ENCODE data around the gene ELP5.

The ELP5 gene

DNA sequence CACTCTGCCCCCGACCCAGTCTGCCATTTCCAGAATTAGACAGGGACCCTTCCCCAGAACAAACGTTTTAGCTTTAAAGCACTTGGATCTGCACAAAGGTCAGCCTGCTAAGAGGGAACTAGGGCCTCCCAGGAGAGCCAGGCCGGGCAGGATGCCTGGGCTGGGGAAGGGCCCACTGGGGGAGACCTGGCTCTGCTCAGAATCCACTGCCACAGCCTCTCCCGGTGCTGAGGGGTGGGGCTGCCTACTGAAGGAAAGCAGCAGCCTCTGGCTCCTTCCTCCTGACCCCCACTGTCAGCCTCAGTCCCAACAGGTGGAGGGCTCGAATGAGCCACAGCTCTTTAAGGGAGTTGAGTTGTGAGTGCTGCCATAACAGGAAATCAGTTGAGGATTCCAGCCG lies 40.7 kb downstream of the ELP5 start:
- H3K79me2 ChIP-seq = no peaks in the 10 kb centered on the region

DNA sequence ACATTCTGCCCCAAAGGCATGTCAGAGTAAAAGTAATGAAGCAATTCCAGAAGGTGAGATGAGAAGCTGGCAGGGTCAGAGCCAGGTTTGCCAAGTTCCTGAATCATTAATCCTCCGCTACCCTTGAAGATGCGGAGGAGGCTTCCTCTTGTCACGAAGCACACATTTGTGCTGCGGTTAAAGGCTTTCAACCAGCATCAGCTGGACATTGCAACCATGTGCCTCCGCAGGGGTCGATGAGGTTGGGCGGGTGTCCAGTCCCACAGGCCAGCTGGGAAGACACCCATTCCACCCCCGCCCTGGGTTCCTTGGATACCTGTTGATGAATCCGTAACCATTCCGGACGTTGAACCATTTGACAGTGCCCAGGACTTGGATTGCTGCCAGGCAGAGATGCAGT lies 41.1 kb downstream of the ELP5 start:
- no peaks in the 10 kb centered on the region for H3K36me3 ChIP-seq (ENCODE audit: control insufficient read depth, insufficient read depth, low read length)
- TF ChIP-seq, protein P1, sequence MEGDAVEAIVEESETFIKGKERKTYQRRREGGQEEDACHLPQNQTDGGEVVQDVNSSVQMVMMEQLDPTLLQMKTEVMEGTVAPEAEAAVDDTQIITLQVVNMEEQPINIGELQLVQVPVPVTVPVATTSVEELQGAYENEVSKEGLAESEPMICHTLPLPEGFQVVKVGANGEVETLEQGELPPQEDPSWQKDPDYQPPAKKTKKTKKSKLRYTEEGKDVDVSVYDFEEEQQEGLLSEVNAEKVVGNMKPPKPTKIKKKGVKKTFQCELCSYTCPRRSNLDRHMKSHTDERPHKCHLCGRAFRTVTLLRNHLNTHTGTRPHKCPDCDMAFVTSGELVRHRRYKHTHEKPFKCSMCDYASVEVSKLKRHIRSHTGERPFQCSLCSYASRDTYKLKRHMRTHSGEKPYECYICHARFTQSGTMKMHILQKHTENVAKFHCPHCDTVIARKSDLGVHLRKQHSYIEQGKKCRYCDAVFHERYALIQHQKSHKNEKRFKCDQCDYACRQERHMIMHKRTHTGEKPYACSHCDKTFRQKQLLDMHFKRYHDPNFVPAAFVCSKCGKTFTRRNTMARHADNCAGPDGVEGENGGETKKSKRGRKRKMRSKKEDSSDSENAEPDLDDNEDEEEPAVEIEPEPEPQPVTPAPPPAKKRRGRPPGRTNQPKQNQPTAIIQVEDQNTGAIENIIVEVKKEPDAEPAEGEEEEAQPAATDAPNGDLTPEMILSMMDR (IDR thresholded peaks at IDR 0.05) = no peak
- no peak overlapping the region for H3K4me3 ChIP-seq (ENCODE audit: low read depth, low read length)
- H3K4me1 ChIP-seq = peaks cover 13% of the 10 kb centered on the region
- no peaks in the 10 kb centered on the region for H3K9me3 ChIP-seq (ENCODE audit: control insufficient read depth, low read length)
- no peak overlapping the region for H3K27ac ChIP-seq
- H3K27me3 ChIP-seq (ENCODE audit: control insufficient read depth, insufficient read depth, low read length) = no peaks in the 10 kb centered on the region
- no peak overlapping the region for H2AFZ ChIP-seq
- H3K79me2 ChIP-seq = no peaks in the 10 kb centered on the region
- H3K9ac ChIP-seq = no peak overlapping the region
- H3K4me2 ChIP-seq (ENCODE audit: low read length) = no peak overlapping the region

More for the DNA sequence above, 40.7 kb downstream of the ELP5 start:
- Histone ChIP-seq H3K9ac (no peak overlapping the region), H3K4me1 (peaks cover 13% of the 10 kb centered on the region), H3K9me3 (ENCODE audit: control insufficient read depth, low read length) (no peaks in the 10 kb centered on the region), H3K4me3 (ENCODE audit: low read depth, low read length) (no peak overlapping the region), H2AFZ (no peak overlapping the region), H3K36me3 (ENCODE audit: control insufficient read depth, insufficient read depth, low read length) (no peaks in the 10 kb centered on the region), H3K27me3 (ENCODE audit: control insufficient read depth, insufficient read depth, low read length) (no peaks in the 10 kb centered on the region), H3K27ac (no peak overlapping the region), H3K4me2 (ENCODE audit: low read length) (no peak overlapping the region)
- TF ChIP-seq, protein P1 (IDR thresholded peaks at IDR 0.05) = no peak

DNA sequence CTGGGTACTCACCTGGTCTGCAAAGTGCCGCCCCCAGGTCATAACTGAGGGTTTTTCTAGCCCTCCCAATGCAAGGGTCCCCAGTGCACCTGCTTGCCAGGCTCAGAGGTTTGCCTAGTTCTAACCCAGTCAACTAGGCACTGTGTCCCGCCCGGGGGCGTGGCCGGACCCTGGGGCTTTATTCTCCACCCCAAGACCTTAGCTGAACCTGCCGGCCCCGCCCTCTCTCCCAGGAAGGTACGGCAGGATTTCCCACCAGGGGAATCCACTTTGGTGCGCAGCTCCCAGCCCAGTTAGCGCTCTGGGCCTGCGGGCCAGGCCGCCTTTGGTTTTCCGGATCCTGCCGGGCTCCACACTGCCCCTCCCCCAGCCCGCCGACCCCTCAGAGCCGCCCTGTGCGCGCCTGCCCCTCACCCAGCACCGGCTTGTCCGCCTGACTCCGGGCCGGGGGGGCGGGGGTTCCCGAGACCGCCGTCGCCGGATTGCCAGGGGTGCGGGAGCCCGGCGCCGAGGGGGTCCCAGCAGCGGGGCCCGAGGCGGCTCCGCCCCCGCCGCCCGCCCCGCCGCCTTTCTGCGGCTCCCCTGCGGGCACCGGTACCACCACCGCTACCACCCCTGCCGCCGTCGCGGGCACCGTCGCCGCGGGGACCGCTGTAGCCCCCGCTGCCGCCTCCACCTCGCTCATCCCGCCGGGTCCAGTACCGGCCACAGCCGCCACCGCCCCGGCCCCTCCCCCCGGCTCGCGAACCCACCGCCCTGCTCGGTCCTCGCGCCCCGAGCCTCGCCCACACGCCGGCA lies 42.0 kb downstream of the ELP5 start:
- Histone ChIP-seq H3K4me1 (peaks cover 13% of the 10 kb centered on the region), H3K79me2 (no peaks in the 10 kb centered on the region), H3K36me3 (ENCODE audit: control insufficient read depth, insufficient read depth, low read length) (no peaks in the 10 kb centered on the region), H3K27ac (no peak overlapping the region), H2AFZ (peak overlapping the region; percentile 65), H3K9ac (no peak overlapping the region), H3K9me3 (ENCODE audit: control insufficient read depth, low read length) (no peaks in the 10 kb centered on the region), H3K4me2 (ENCODE audit: low read length) (peak overlapping the region; percentile 63), H3K4me3 (ENCODE audit: low read depth, low read length) (no peak overlapping the region), H3K27me3 (ENCODE audit: control insufficient read depth, insufficient read depth, low read length) (no peaks in the 10 kb centered on the region)
- TF ChIP-seq, protein P1 (IDR thresholded peaks at IDR 0.05) = no peak

DNA sequence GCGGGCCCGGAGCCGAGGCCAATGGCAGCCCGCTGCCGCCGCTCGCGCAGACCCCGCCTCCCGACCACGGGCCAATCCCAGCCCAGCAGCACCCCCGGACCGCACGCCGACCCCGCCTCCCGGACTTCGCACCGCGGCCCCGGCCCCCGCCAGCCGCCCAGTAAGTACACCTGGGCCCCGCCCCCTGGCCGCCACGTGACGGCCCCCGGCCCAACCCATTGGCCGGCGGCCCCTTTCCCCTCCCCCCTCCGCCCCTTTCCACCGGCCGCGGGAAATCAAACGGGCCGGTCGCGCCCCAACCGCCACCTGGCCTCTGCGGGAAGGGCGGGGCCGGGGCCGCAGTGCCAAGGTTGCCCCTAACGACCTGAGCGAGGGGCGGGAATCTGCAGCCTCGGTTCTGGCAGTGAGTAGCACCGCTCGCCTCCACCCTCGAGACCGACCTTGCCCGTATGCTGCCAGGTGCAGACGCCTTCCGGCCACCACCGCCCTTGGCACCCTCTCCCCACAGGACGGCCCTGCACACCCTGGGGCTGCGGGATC lies 42.7 kb downstream of the ELP5 start, which contains the start of gene YBX2:
TSS of gene YBX2 (minus strand) at position 26 of the 540 bp plus-strand sequence. CDS start 139 bp downstream, outside the sequence.
- no peak within 1 kb of the TSS for H3K9ac ChIP-seq
- peak within 1 kb of the TSS; percentile 30 for H3K4me3 ChIP-seq (ENCODE audit: low read depth, low read length)
- no peaks in the 10 kb centered on the region for H3K27me3 ChIP-seq (ENCODE audit: control insufficient read depth, insufficient read depth, low read length)
- H2AFZ ChIP-seq = peak within 1 kb of the TSS; percentile 65
- TF ChIP-seq, protein P1 (IDR thresholded peaks at IDR 0.05) = no peak
- peaks cover 13% of the 10 kb centered on the region for H3K4me1 ChIP-seq
- no peak within 1 kb of the TSS for H3K27ac ChIP-seq
- H3K79me2 ChIP-seq = no peaks in the 10 kb centered on the region
- H3K36me3 ChIP-seq (ENCODE audit: control insufficient read depth, insufficient read depth, low read length) = no peaks in the 10 kb centered on the region
- H3K9me3 ChIP-seq (ENCODE audit: control insufficient read depth, low read length) = no peaks in the 10 kb centered on the region
- peak within 1 kb of the TSS; percentile 63 for H3K4me2 ChIP-seq (ENCODE audit: low read length)
